GM12891 (cell line): Measurements from ENCODE around the gene TRIM31. TPM values are rescaled to one million over a fixed set of nuclear protein-coding genes. Genes with fewer than 3 reads are reported as not detected.

ENCODE experiments used
- DNase-seq: peaks from one replicate; pipeline ENCODE4 v3.0.0; 2011; ENCODE audit warnings: low spot score; ENCODE audit not compliant: insufficient read length
- FAIRE-seq: peaks from 2 replicates; lab custom pipeline; 2011; peaks lifted over from hg19 to GRCh38; lab: Jason Lieb, UNC
- PAX5 ChIP-seq: IDR thresholded peaks from 2 replicates; pipeline ENCODE4 v1.6.1; 2011; ENCODE audit warnings: low read length, moderate library complexity, mild to moderate bottlenecking; ENCODE audit not compliant: insufficient read depth, severe bottlenecking
- POLR2A ChIP-seq: IDR thresholded peaks from 2 replicates; pipeline ENCODE4 v1.6.1; 2011; ENCODE audit warnings: low read depth, low read length, control low read depth
- POLR2AphosphoS5 ChIP-seq: IDR thresholded peaks from 2 replicates; pipeline ENCODE4 v1.6.1; 2011; ENCODE audit warnings: low read depth, low read length, control low read depth
- POU2F2 ChIP-seq: IDR thresholded peaks from 2 replicates; pipeline ENCODE4 v1.6.1; 2011; ENCODE audit warnings: low read depth, mild to moderate bottlenecking, control low read depth, low read length, moderate library complexity
- SPI1 ChIP-seq: IDR thresholded peaks from 2 replicates; pipeline ENCODE4 v1.6.1; 2011; ENCODE audit warnings: low read depth, low read length, control low read depth
- TAF1 ChIP-seq: IDR thresholded peaks from 2 replicates; pipeline ENCODE4 v1.6.1; 2011; ENCODE audit warnings: low read depth, low read length, control low read depth
- polyA plus RNA-seq: library from polyadenylated mRNA; unstranded; fragments of >200 nt; gene quantifications from one replicate; pipeline ENCODE4 v1.2.1, GENCODE V29; 2012; ENCODE audit warnings: low read depth, missing spikeins, inconsistent platforms; ENCODE audit not compliant: missing spikeins

TRIM31 gene, protein sequence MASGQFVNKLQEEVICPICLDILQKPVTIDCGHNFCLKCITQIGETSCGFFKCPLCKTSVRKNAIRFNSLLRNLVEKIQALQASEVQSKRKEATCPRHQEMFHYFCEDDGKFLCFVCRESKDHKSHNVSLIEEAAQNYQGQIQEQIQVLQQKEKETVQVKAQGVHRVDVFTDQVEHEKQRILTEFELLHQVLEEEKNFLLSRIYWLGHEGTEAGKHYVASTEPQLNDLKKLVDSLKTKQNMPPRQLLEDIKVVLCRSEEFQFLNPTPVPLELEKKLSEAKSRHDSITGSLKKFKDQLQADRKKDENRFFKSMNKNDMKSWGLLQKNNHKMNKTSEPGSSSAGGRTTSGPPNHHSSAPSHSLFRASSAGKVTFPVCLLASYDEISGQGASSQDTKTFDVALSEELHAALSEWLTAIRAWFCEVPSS
- polyA plus RNA-seq, result 0.14 TPM

DNA sequence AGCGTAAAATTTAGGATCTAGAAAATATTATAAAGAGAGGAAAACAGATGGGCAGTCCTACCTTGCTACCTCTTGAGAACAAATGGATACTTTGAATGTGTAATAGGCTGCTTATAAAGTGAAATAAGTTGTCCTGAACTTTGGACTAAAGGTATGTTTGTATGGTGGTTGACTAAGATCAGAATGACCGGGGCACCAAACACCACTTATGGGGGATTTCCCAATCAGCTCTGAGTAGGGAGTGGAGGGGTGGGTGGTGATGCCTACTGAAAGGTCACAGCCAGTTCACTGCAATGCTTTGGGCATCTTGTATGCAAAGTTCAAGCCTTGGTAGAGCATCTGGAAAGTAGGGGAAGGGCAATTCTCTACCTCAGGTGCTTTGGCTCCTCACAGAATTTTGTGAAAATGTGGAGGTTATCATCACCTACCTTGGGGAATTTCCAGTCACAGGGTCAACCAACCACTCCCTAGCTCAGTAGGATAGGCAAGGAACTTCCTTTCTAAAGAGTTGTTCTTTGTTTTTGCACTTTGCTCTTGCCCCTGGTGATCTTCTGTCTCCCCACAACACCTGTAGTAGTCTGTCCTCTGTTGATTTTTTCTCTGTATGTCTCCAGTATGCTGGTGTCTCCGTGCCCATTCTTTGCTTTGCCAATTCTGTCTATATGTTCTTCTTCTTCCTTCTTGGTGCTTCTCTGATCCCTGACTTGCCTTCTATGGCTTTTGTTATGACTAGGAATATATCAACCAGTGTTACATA lies at the start of gene TRIM31:
Gene TRIM31, minus strand, starts transcription at position 88 of the 757 bp plus-strand sequence. CDS start 285 bp downstream, outside the sequence.
- TF ChIP-seq SPI1 (0 out of 2 replicates have a peak, but pooled peaks have one; percentile 2), POU2F2 (peak; percentile 74; the same call in 1 of the 2 replicates), POLR2AphosphoS5 (no peak)
- DNase-seq (no peak), FAIRE-seq (peak; percentile 89)

DNA sequence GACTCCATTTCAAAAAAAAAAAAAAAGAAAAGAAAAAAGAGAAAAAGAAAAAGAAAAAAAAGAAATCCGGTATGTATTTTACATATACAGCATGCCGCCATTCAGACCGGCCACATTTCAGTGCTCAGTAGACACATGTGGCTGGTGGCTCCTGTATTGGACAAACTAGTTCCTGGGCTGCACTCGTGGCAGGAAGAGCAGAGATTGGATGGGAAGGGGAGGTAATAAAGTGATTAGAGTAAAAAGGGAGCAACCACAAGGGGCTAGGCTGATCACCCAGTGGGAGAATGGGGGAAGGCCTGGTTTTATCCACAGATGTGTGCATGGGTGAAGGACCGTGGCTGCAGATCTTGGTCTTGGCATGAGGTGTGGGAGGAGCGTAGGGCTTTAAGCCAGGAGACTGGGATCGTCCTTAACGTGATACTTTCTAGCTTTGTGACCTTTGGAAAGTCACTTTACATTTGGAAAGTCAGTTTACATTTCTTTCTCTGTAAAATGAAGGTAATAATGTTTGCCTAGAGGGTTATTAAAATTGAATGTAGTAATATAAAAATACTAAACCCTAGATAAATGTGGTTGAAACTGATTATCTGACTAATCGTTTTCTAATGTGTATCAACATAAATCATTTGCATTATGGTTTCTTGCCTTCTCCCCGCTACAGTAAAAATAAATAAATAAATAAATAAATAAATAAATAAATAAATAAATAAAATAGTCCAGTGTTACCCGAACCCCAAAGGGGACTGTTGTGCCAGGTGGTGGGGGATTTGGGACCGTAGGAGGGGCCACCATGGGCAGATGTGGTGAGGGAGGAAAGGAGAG lies 49.6 kb upstream of the TRIM31 start:
- no peak for DNase-seq
- FAIRE-seq, result no peak
- no peak for TF ChIP-seq POLR2AphosphoS5
- TF ChIP-seq POLR2A, result no peak
- no peak for TF ChIP-seq POU2F2
- TF ChIP-seq TAF1, result no peak
- no peak for TF ChIP-seq PAX5
- TF ChIP-seq SPI1, result no peak

DNA sequence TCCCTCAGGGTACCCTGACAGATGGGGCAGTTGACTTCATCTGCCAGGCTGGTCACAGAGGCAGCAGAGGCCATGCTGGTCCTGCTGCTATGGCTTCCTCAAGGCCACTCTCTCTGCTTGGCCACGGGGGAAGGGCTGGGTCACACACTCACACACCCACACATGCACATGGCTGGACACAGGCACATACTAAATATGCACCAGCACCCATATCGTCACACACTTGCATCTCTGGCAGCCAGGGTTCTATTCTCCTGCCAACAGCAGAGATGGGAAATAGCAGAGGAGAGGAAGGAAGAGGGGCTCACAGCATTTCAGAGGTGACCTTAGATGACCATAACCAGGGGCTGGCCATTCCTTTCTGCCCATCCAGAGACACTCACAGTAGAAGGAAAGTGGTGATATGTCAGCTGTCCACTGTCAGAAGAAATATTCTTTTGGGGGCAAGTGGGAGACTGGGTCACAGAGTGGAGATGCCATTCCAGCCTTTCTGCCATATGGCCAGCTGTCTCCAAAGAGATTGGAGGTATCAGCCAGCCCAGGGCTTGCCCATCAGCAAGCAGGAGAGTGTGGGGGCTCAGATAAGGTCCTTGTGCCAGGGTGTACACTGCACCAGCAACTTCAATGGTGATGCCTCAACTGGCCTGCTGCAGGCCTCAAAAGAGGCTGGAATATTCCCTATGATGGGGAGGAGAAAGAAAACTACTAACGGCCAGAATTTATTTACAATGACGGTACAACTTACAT lies 48.1 kb upstream of the TRIM31 start, which contains the start of gene TRIM10:
Gene TRIM10, minus strand, starts transcription at position 427 of the 747 bp plus-strand sequence. Its CDS starts 353 bp downstream, at position 74.
- DNase-seq, result no peak
- TF ChIP-seq POLR2A (no peak), POLR2AphosphoS5 (no peak), POU2F2 (no peak), PAX5 (no peak), TAF1 (no peak), SPI1 (no peak)
- FAIRE-seq, result no peak

DNA sequence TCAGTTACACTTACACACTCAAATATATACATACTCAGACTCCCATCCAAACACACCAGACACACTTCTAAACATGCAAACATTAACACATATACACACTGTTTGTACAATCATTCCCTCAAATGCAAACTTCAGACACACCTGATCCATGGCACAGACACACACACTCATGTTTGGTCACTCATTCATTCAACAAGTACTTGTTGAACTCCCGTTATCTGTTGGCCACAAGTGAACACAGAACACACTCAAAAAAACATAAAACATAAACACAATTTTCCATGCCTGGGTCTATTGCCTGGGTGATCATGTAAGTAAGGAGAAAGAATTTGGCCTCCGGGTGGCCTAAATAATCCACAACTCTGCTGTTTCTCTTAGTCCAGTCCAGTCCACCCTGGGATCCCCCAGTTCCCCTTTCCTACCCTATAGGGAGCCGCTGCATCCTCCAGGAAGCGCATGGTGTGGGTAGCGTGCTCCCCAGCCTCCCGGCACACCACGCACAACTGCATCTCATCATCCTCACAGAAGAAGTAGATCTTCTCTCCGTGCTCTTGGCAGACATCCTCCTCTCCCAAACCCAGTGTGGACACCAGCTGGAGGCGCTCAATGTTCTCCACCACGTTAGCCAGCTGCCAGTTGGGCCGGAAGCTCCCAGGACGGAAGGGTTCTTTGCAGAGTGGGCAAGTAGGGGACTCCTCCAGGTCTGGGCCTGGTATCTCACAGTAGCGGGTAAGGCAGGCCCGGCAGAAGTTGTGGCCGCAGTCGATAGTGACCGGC lies 47.3 kb upstream of the TRIM31 start:
- no peak for FAIRE-seq
- DNase-seq, result no peak
- TF ChIP-seq PAX5 (no peak), POLR2A (no peak), TAF1 (no peak), POLR2AphosphoS5 (no peak), SPI1 (no peak), POU2F2 (no peak)

DNA sequence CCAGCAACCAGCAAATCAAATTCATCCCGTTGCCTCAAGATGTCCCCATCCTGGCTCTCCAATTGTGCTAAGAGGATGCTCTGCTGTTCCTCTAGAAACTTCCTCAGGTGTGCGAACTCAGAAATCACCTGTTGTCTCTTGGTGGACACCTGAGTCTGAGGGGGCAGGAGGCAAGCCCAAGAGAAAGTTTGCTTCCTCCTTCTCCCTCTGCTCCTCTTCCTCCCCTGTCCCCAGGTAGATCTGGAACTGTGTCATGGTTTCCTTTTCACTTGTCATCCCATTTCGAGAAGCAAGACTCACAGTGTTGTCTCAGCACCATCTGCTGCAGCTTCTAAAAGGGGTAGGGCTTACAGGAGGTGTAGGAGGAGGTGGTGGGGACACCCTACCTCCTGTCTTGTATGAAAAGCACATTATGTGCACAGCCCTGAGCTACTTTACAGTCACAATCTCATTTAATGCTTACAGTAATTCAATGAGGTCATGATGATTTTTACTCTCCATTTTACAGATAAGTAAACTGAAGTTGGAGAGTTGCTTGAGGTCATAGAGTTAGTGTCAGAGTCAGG lies 45.7 kb upstream of the TRIM31 start:
- TF ChIP-seq PAX5, result no peak
- no peak for TF ChIP-seq POLR2A
- TF ChIP-seq POLR2AphosphoS5, result no peak
- no peak for TF ChIP-seq TAF1
- TF ChIP-seq POU2F2, result no peak
- DNase-seq (no peak), FAIRE-seq (no peak)

DNA sequence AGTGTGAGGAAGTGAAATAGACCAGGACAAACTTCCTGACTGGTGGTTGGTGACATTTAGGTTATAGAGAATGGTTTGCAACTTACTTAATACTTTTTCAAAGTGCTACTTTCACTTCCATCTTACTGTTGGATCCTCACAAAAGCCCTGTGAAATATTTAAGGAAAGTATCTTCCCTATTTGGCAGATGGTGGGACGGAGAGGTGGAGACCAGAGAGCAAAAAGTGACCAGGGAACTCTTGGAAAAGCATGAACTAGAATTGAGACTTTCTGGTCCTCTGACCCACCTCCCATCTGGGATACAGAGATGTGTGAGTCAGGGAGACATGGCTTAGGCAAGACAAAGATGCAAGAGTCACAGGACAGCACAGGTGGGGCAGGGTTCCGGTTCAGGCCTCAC lies 45.1 kb upstream of the TRIM31 start:
- TF ChIP-seq SPI1, result peak; percentile 38; the same call in 1 of the 2 replicates
- no peak for TF ChIP-seq TAF1
- DNase-seq (no peak), FAIRE-seq (no peak)

DNA sequence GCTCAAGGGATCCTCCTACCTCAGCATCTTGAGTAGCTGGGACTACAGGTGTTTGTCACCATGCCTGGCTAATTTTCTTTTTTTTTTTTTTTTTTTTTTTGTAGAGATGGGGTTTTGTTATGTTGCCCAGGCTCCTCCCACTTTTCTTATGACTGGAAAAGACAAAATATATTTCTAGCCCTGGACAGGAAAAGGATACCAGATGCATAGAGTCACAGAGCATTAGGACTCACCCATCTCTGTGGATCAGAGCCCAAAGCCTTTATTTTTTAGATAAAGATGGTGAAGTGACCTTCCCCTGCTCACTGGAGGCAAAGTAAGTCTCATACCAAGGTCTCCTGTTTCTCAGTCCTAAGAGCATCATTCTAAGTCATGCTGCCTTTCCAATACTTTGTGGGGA lies 44.7 kb upstream of the TRIM31 start:
- TF ChIP-seq PAX5, result no peak
- no peak for TF ChIP-seq SPI1
- no peak for TF ChIP-seq POLR2A
- TF ChIP-seq TAF1, result no peak
- TF ChIP-seq POU2F2, result no peak
- no peak for TF ChIP-seq POLR2AphosphoS5
- DNase-seq (no peak), FAIRE-seq (no peak)

DNA sequence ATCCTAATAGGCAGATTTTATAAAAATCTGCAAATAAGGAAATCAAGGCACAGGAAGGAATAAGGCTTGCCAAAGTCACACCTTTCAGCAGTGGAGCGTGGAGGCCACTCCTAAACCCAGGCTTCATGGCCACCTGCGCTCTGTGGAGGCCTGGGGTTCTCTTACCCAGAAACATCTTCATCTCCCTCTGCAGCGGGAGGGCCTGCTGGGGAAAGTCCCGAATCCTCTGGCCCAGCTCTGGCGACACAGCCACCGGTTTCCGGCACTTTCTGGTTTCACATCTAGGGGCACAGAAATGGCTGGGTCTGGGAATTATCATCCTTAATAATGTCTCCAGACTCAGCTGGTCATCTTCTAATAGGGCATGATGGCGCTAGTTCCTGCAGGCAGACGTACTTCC lies 43.9 kb upstream of the TRIM31 start:
- no peak for FAIRE-seq
- TF ChIP-seq POLR2AphosphoS5 (no peak), POU2F2 (no peak), POLR2A (no peak), TAF1 (no peak), PAX5 (no peak)
- no peak for DNase-seq
